Tibial nerve (tissue), 4 donors: ENCODE results near the gene ELF3. TPM values are rescaled to one million over a fixed set of nuclear protein-coding genes. Genes with fewer than 3 reads are reported as not detected.
A peak's percentile ranks its signal among the peaks of the same experiment; 100 is the strongest.

ENCODE experiments used
- DNase-seq, 2 donors: peaks; one replicate each; pipeline ENCODE4 v3.0.0-alpha.2; 2019; ENCODE audit warnings: low spot score in 2 of 2
- H3K27ac ChIP-seq, 4 donors: fragments of 200-600 bp; sonication (generic) in 3 of 4; one replicate each; pipeline ENCODE4 v1.5.1; 2017 to 2019; ENCODE audit warnings: mild to moderate bottlenecking in 1 of 4
- H3K27me3 ChIP-seq, 2 donors: fragments of 200-600 bp; sonication (generic) in 1 of 2; one replicate each; pipeline versions ENCODE4 v1.5.1 to v1.6.0; 2017 to 2019
- H3K36me3 ChIP-seq, 3 donors: fragments of 200-600 bp; sonication (generic); one replicate each; pipeline ENCODE4 v1.5.1; 2018 to 2019
- H3K4me1 ChIP-seq, 4 donors: fragments of 200-600 bp; sonication (generic) in 3 of 4; one replicate each; pipeline ENCODE4 v1.5.1; 2017 to 2019
- H3K4me3 ChIP-seq, 4 donors: fragments of 200-600 bp; sonication (generic) in 3 of 4; one replicate each; pipeline ENCODE4 v1.5.1; 2017 to 2019; ENCODE audit warnings: mild to moderate bottlenecking in 1 of 4, moderate library complexity in 1 of 4
- H3K9me3 ChIP-seq, 4 donors: fragments of 200-600 bp; sonication (generic) in 3 of 4; one replicate each; pipeline ENCODE4 v1.5.1; 2017 to 2019
- EP300 ChIP-seq, 2 donors: sonication (generic); formaldehyde crosslinking; IDR thresholded peaks; one replicate each; pipeline ENCODE4 v1.6.1; 2017; ENCODE audit warnings: antibody characterized with exemption in 2 of 2, mild to moderate bottlenecking in 1 of 2
- POLR2A ChIP-seq, 2 donors: fragments of 450-650 bp; IDR thresholded peaks; one replicate each; pipeline ENCODE4 v1.6.1; 2017; ENCODE audit warnings: antibody characterized with exemption in 2 of 2, mild to moderate bottlenecking in 2 of 2, moderate library complexity in 2 of 2
- WGBS, 2 donors: methylation state at CpG; one replicate each; pipeline ENCODE4 v1.1.5; 2018; 5-methylcytosine and 5-hydroxymethylcytosine counted together
- total RNA-seq, 4 donors: library from RNA; depleted of rRNA; stranded (reverse); fragments of >200 nt; gene quantifications; one replicate each; pipeline ENCODE4 v1.1.0, GENCODE V29; 2016
- TF ChIP-seq, protein P1 (sequence below), 5 experiments: fragments of 200-600 bp in 3 of 5; fragments of 450-650 bp in 2 of 5; sonication (generic) in 3 of 5; IDR thresholded peaks; one replicate each; pipeline ENCODE4 v1.5.1; 2016 to 2019; ENCODE audit warnings: antibody characterized with exemption in 5 of 5, mild to moderate bottlenecking in 3 of 5, moderate library complexity in 2 of 5

Gene ELF3
- total RNA-seq, 4 donors from 2014 or later = under 0.01 to 1.2 TPM; not detected in 2

DNA sequence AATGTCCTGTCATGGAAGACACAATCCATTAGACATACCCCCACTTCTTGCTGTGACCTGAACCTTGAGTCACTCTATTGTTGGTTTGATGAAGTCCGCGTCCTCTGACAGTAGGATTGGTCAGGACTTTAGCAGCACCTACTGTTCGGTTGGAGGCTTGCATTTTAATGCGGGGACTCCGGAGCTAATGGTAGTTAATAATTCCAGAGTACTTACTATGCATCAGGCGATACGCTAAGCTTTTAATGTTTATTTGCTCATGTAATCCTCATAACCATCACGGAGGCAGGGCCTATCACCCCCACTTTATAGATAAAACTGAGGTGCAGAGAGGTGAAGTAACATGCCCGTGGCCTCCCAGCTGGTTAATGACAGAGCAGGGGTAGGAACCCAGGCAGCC, 7.9 kb upstream of the ELF3 start:
- Histone ChIP-seq H3K4me1 (peaks cover 0 to 24% (median 0%) of the 10 kb centered on the region in 4 donors), H3K36me3 (peaks cover 7 to 92% (median 35%) of the 10 kb centered on the region in 3 donors), H3K27ac (no peak overlapping the region), H3K27me3 (no peaks in the 10 kb centered on the region), H3K9me3 (no peaks in the 10 kb centered on the region), H3K4me3 (no peak overlapping the region)
- WGBS, 2 donors = 69 to 78% methylated on average over 9 of the region's 9 CpGs
- TF ChIP-seq, protein P1, sequence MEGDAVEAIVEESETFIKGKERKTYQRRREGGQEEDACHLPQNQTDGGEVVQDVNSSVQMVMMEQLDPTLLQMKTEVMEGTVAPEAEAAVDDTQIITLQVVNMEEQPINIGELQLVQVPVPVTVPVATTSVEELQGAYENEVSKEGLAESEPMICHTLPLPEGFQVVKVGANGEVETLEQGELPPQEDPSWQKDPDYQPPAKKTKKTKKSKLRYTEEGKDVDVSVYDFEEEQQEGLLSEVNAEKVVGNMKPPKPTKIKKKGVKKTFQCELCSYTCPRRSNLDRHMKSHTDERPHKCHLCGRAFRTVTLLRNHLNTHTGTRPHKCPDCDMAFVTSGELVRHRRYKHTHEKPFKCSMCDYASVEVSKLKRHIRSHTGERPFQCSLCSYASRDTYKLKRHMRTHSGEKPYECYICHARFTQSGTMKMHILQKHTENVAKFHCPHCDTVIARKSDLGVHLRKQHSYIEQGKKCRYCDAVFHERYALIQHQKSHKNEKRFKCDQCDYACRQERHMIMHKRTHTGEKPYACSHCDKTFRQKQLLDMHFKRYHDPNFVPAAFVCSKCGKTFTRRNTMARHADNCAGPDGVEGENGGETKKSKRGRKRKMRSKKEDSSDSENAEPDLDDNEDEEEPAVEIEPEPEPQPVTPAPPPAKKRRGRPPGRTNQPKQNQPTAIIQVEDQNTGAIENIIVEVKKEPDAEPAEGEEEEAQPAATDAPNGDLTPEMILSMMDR (IDR thresholded peaks at IDR 0.05) = no peak
- TF ChIP-seq POLR2A (IDR thresholded peaks at IDR 0.05) = no peak
- no peak for TF ChIP-seq EP300 (IDR thresholded peaks at IDR 0.05)
- no peak for DNase-seq

DNA sequence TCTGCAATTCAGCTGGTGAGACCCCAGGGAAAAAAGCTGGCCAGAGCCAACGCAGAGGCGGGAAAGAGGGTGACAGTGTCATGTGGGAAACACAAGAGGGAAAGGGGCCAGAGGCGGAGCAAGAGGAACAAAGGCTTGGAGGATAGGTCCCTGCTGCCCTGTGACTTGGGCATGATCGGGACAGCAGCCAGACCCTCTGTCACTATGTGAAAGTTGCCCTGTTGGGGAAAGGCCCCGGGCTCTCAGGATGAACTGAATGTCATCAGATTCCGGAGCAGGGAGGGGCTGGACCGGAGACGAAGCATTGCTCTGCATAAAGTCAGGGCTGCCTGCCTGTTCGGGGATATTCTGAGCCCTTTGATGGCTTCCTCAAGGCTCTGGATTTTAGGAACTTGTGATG, 5.7 kb upstream of the ELF3 start:
- DNase-seq = no peak
- peaks cover 7 to 87% (median 35%) of the 10 kb centered on the region in 3 donors for H3K36me3 ChIP-seq
- no peaks in the 10 kb centered on the region for H3K9me3 ChIP-seq
- no peaks in the 10 kb centered on the region for H3K27me3 ChIP-seq
- TF ChIP-seq, protein P1 (IDR thresholded peaks at IDR 0.05) = no peak
- TF ChIP-seq POLR2A (IDR thresholded peaks at IDR 0.05) (no peak), EP300 (IDR thresholded peaks at IDR 0.05) (no peak)
- no peak overlapping the region for H3K4me3 ChIP-seq
- H3K4me1 ChIP-seq = peaks cover 0 to 31% (median 2%) of the 10 kb centered on the region in 4 donors
- WGBS, 2 donors = 34 to 39% methylated on average over 9 of the region's 9 CpGs
- peak overlapping the region in 2 of 4 donors; percentile 23 to 45 for H3K27ac ChIP-seq

DNA sequence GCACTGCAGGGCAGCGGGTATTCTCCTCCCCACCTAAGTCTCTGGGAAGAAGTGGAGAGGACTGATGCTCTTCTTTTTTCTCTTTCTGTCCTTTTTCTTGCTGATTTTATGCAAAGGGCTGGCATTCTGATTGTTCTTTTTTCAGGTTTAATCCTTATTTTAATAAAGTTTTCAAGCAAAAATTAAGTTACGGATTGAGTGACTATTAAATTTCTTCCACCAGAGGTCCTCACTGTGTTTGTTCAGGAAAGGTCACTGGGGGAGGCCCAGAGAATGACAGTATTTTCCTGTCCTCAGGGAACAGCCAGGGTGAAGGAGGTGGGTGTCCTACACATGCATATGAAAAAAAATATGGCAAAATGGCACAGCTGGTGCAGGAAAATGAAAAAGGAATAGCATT, 4.4 kb upstream of the ELF3 start:
- Histone ChIP-seq H3K27ac (peak overlapping the region in 1 of 4 donors; percentile 8), H3K9me3 (no peaks in the 10 kb centered on the region), H3K36me3 (peaks cover 5 to 75% (median 35%) of the 10 kb centered on the region in 3 donors), H3K27me3 (no peaks in the 10 kb centered on the region), H3K4me1 (peaks cover 0 to 32% (median 7%) of the 10 kb centered on the region in 4 donors), H3K4me3 (no peak overlapping the region)
- TF ChIP-seq, protein P1 (IDR thresholded peaks at IDR 0.05) = peak in 4 of 5 experiments; percentile 18 to 57 (median 29)
- TF ChIP-seq POLR2A (IDR thresholded peaks at IDR 0.05) = no peak
- no peak for DNase-seq
- WGBS, 2 donors = 71 to 73% methylated on average over 2 of the region's 2 CpGs

DNA sequence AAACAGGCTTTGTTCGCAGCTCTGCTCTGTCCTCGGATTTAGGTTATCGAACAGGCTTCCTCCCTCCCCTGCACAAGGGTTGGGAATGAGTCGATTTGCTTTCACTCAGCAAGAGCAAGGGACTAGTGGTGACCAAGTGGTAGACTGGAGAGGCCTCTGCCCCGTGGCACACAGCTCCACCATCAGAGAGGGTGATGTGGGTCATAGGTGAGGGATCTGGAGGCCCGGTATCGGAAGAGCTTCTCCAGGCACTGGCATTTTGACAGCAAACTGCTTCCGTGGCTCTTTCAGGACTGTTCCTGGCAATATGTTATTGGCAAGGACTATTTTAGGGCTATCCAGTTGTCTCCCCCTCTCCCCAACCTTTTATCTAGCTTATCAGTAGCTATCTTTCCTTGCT, 3.1 kb upstream of the ELF3 start:
- Histone ChIP-seq H3K4me1 (peaks cover 0 to 32% (median 7%) of the 10 kb centered on the region in 4 donors), H3K4me3 (no peak overlapping the region), H3K27ac (peak overlapping the region in 1 of 4 donors; percentile 75), H3K27me3 (no peaks in the 10 kb centered on the region), H3K36me3 (peaks cover 3 to 61% (median 25%) of the 10 kb centered on the region in 3 donors), H3K9me3 (no peaks in the 10 kb centered on the region)
- 58 to 60% methylated on average over 8 of the region's 8 CpGs for WGBS, 2 donors
- TF ChIP-seq POLR2A (IDR thresholded peaks at IDR 0.05) (no peak), EP300 (IDR thresholded peaks at IDR 0.05) (no peak)
- TF ChIP-seq, protein P1 (IDR thresholded peaks at IDR 0.05) = no peak
- DNase-seq = no peak

DNA sequence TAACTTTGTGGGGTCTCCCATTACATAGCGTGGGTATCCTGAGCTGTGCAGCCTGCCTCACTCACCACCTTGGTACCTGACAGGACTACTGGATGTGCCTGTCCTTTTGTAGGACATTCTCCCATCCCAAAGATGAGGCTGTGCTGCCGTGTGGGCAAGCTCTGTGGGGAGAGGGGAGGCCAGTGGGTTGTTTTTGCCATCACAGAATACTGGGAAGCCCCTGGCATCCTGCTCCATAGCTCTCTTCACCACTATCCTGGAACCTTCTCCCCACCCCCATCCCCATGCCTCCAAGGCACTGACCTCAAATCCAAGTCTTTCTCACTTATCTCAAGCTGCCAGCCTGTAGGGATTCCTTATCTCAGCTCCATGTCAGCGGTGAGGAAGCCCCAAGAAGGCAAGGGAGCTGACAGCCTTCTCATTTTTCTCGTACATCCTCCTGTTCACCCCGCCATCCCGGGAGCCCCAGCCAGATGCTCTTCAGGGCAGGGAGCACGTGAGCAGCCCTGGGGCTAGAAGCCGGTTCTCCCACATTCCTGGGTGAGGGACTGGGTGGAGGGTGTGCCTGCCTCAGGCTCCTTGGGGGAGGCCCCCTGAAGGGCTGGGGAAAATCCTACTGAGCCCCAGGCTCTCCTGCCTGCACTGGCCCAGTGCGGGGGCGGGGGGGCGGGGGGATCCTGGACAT, 2.4 kb upstream of the ELF3 start:
- DNase-seq = no peak
- H3K4me1 ChIP-seq = peaks cover 0 to 32% (median 7%) of the 10 kb centered on the region in 4 donors

More for the DNA sequence above, 2.4 kb upstream of the ELF3 start:
- H3K36me3 ChIP-seq = peaks cover 3 to 60% (median 22%) of the 10 kb centered on the region in 3 donors
- no peak overlapping the region for H3K4me3 ChIP-seq
- WGBS, 2 donors = 45 to 55% methylated on average over 11 of the region's 11 CpGs
- H3K27ac ChIP-seq = peak overlapping the region in 1 of 4 donors; percentile 75
- TF ChIP-seq EP300 (IDR thresholded peaks at IDR 0.05) (no peak), POLR2A (IDR thresholded peaks at IDR 0.05) (no peak)
- TF ChIP-seq, protein P1 (IDR thresholded peaks at IDR 0.05) = no peak
- no peaks in the 10 kb centered on the region for H3K27me3 ChIP-seq
- H3K9me3 ChIP-seq = no peaks in the 10 kb centered on the region
